GM18508 (cell line): ENCODE data around the gene ARSB.
A peak's percentile ranks its signal among the peaks of the same experiment; 100 is the strongest.
"Not testable (repeated sequence)": the region's sequence is repeated elsewhere in the genome, so short reads cannot be mapped to it uniquely, and the experiment has no call there.

Experiments used
- ATAC-seq: cut with Tn5 transposase; IDR thresholded peaks from one replicate; pipeline ENCODE4 v1.9.1; 2021; ENCODE audit warnings: moderate number of reproducible peaks; ENCODE audit not compliant: insufficient read depth, unreplicated experiment

Gene ARSB

DNA sequence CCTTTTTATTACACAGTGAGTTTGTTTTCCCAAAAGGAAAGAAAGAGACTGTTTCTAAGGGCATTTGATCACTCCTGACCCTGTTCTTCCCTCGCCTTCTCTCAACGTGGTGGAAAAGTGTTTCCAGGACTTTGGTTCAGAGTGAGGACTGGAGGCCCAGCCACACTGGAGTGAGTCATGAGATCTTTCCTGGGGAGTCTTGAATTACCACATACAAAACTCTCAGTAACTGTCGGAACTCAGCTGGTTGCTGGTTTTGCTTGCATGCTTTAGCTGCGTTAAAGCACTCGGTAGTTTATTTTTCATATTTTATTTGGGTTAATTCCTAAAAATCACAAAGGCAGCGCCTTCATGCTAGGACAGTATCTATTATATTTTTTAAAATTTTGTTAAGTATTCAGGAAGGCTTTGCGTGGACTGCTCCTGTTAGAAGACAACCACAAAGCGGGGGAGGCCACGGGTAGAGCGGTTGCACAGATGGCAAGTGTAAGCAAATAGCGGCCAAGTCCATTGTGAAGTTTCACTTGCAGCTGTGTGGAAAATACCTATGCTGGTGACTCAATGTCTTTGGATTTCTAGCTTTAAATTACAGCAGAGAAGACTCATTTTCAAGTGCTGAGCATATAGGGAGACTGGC lies 77.7 kb downstream of the ARSB start:
- no peak for ATAC-seq

DNA sequence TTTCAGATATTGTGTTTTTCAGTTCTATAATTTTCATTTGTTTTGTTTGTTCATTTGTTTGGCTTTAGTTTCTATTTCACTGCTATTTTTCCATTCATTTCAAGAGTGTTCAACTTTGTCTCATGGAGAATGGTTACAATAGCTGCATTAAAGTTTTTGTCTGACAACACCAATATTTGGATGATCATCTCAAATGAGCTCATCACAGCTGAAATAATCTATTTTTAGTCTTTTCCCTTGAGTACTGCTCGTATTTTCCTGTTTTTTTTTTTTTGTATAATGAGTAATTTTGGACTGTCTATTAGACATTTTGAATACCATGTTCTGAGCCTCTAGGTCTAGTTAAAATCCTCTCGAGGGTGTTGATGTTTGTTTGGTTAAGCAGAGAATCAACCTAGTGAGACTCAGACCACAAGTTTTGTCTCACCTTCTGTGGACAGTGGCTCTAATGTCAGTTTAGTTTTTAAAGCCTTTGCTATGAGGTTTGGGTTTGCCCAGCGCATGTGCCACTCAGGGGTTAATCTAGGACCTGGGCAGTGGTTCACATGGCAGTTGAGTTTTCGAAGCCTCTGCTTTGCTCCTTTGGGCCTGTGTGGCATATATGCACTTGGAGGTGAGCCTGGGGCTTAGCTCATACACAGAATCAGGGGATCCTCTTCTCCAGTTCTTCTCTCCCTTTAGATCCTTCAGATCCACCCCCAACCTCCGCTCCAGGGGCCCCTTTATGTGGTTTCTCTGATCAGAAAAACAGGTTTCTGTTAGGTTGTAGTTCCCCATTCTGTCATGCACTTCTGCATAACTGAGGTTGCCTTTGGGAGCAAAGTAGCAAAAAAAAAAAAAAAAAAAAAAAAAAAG lies 79.8 kb downstream of the ARSB start:
- ATAC-seq, result no peak

DNA sequence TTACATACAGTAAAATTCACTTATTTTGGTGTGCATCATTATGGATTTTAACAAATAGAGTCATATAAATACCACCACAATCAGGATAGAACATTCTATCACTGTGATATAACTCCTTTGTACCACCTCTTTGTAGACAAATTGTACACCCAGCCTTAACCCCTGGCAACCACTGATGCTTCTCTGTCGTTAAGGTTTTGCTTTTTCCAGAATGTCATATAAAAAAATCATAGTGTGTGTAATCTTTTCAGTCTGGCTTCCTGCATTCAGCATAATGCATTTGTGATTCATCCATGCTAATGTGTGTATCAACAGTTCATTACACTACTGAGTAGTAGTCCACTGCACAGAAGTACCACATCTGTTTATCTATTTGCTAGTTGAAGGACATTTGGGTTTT lies 81.2 kb downstream of the ARSB start:
- ATAC-seq, result no peak

DNA sequence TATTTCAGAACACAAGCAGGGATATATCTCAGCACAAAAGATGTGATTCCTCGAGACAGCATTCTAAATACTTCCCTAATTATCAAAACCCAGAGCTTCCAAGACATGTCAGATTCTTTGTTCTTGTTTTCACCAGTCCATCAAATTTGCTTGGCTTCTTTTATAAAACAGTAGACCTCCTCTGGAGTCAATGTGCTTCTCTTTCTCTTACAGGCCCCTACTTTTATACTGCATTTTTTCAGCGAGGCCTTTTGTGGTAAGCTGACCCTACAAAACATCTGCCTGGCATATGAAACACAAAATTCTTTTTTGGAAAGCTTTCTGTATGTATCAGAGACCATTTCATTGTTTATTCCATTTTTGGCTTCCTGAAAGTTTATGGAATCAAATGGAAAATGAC lies 81.8 kb downstream of the ARSB start:
- no peak for ATAC-seq

DNA sequence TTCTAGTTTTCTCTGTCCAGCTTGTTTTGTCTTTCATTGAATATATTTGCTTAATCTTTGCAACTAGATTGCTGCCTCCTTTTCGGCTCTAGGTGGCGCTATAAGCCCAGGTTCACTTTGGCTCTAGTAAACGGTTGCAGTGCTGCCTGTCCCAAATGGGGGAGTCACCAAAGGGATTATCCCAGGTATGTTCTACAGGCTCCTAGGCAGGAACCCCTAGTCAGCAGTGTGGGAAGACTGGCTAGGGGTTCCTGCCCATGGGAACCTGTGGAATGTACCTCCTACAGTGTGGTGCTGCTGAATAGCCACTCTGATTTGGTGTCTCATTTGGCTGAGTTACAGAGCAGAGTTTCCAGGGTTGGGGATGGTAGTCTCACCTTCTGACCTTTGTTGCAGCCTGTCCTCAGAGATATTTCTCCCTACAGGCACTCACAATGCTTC lies 85.2 kb downstream of the ARSB start:
- no peak for ATAC-seq

DNA sequence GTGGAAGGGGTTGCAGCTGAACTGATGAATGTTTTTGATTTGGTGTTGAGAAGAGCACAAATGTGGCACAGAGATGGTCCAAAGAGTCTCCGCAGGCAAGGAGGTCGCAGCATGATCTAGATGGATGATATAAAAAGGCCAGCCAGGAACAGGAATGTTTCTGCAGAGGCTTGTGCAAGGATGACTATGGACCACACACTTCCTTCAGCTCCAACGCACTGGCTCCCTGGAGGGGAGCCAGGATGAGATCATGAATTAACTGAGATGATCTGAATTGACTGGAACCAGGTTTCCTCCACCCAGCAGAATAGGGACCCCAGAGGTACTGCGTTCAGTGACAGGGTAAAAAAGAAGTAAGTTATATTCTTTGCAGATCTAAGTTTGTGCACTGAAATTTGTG lies 89.0 kb downstream of the ARSB start:
- ATAC-seq, result no peak

DNA sequence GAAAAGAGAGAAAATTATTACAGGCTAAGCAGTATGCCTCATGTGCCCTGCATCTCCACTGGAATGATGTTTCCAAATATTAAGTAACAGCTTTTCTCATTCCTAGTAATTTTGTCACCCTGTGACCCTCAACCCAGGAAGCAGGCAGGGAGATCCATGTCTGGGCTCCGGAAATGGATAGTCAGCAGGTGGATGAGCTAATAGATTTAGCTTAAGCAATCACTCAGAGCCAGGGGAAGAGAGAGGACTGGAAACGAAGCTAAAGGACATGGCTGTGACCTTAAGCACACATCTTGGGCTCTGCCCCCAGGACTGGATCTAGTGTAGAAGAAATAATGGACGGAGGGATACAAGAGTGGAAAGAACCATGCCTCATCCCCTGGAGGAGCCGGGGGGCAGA lies 89.5 kb downstream of the ARSB start:
- ATAC-seq, result no peak

DNA sequence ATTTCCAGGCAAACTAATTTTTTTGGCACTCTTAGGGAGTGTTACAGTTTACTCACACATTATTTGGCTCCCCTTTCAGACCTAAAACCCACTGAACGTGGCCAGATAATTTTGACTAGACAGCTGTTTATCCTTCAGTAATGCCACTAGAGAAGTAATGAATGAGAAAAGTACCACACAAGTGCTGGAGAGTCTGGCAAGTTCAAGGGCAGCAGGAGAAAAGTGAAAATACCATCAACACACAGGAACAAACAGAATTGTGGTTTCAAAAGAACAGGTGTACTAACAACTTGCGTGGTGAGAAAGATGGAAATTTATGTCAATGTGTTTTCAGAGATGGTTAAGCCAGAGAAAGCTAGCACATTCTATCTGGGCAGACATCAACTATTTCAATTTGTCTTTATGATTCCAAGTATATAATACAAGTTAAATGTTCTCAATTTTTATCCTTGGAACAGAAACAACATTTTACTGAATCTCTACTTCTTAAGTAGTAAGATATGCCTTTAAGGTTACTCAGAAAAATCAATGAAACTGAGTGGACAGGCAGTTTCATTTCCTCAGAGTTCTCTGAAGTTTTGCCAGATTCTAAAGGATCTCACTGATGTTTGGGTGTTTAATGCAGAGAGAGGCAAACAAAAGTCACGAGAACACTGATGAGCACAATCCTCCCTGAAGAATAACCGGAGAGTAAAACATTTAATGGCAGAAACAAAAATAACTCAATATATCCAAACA lies 91.0 kb downstream of the ARSB start:
- no peak for ATAC-seq

DNA sequence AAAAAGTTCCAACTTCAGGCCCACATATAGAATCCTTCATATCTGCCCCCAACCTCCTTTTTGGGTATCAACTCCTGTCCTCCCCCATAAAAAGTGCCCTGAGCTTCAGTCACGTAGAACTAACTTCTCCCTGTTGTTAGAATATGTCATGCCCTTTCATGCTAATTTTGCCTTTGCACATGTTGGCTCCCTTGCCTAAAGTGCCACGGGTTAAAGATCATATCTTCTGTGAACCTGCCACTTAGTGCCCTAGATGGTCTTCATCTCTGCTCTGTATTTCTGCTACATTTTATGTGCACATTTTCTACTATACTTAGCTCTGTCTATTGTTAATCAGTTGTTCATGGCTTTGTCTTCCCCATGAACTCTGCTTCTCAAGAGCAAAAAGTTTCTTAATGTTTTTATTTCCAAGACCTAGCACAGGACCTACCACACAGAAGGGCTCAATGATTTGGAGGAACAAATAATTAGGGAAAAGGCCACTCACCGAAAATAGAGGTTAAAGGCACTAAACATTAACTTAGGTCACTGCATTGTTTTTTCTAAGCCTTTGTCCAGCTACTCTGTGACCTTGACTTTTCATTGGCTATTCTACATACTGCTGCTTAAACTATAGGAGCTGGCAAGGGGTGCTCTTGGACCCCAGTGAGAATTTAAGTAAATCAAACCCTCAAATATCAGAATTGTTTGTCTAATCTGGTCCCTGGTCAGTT lies 94.3 kb downstream of the ARSB start:
- no peak for ATAC-seq

DNA sequence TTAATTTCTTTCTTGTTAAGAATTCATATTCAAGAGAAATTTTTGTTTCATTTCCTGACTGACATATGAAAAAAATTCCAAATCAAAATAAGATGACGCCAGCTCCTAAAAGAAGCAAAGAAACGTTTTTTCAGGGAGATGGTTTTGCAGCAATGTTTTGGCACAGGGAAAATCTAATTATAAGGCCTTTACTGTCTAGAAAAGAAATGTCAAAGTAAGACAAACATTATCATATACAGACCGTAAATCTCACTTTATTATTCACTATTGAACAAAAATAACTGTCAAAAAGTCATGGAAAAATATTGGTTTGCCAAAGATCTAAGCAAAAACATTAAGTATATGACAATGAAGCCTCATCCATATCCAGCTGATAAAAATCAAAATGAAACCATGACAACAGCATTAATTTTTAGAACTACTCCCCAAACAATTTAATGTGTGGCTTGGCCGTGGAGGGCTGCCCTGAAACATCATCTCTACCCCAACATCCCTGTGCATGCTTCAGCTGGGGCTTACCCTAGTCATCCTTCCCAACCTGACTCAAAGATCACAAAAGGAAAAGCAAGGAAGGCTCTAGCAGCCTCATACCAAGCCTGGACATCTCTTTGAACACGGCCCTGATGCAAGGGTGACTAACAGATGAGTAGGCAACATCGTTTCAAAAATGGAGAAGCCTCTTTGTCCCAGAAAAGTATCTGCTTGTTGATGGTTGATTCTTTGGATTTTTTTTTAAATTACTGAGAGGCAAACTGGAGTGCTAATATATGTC lies 95.6 kb downstream of the ARSB start:
- no peak for ATAC-seq

DNA sequence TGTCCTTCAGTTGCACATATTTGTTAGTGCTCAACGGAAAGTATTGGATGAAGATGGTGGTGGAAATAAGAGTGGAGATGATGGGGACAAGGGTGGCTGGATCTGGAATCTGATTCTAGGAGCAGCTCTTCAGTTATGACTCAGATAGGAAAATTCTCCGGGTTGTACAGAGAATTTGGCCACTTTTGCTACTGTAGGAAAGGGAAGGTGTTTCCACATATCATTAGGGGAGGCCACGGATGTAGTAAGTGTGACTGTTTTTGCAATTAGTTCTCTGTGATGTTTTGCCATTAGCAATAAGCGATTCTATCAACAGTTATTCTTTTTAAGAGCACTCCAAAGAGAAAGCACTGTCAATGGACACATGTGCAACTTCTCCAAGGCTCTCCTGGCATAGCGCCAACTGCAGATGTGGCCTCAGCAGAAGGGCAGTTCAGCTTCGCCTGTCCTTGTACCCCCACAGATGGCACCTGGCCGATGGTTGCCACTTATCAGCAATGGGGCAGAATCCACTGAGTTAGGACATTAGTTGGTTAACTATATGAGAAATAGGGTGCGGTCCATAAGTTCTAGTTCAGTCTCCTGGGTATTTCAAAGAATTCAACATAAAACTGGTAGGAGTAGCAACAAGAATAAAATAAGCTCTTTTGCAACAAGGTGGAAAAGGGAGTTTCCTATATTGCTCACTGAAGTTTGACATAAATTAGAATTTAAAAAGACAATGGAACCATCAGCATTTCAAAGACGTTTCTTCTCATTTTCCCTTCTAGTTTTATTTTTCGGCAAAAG lies 96.3 kb downstream of the ARSB start:
- no peak for ATAC-seq

DNA sequence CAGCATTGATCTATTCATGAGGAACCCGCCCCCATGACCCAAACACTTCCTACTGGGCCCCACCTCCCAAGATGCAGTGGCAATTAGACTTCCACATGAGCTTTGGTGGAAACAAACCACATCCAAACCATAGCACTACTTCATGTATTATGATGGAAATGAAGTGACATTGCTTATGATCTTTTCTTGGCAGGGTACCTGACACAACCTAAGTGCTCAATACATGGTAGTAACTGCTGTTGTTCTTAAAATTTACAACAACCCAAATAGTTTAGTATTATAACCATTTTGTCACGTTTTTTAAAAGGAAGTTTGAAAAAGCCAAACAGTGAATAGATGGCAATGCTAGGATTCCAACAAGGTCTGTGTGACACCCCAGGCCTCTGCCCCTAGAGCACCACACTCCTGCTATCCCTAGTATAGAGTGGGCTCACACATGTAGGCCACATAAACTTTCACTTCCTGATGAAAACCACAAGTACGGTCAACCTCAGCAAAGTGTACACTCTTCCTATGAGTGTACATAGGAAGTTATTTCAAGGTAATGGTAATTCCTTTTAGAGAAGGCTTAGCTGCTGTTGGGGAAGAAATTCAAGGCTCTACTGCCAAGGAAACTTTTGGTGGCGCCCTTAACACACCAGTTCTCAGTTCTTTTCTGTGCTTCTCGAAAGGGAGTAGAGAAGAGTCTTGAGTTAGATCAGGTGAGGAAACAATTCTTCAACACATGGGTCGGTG lies 97.6 kb downstream of the ARSB start:
- ATAC-seq, result peak; percentile 88

DNA sequence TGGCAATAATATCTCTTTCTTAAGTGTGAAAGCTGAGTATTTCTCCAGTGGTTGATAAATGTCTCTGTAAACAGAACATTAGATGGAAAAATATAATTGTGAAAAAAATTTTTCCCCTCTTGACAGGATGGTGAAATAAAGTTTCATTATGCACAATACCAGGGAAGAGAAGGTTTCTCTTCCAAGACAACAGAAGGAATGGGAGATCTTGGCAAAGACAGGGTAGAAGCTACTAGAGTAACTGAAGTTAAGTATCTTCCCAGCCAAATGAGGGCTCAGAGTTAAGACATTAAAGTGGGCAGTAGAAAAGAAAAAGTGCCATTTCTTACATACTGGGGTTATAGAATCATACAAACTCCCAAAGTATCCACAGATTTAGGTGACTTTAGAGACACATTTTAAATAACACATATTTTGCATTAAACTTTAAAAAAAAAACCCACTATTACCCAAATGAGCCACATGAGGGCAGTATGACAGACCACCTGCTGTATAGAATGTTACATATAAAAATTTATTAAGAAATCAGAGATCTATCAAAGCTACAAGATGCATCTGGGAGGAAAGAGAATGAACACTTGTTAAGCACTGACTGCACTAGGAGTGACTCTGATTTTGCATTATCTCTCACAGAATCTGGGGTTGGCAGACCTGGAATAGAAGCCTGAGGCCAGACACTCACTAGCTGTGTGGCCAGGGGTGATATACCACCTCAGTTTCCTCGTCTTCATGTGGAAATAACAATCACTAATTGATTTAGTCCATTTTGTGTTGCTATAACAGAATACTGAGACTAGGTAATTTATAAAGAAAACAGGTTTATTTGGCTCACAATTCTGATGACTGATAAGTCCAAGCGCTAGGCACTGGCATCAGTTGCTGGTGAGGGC lies 98.5 kb downstream of the ARSB start:
- ATAC-seq, result no peak

DNA sequence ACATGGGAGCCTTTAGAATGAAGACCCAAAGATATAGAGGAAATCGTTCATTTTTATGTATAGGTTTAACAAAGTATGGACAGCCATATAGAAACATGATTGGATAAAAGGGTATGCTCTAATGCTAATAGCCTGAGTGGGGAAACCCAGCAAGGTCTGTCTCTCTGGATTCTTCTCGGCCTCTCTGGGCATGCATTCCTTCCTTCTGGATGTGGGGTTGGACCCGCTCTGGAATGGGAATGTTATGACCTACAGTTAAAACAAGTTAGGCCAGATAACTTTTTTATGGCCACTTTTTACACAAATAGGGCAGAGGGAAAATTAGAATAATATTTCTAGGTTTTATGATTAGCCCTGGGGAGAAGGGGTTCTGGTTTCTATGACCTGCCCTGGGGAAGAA lies 103.2 kb downstream of the ARSB start:
- ATAC-seq, result no peak

DNA sequence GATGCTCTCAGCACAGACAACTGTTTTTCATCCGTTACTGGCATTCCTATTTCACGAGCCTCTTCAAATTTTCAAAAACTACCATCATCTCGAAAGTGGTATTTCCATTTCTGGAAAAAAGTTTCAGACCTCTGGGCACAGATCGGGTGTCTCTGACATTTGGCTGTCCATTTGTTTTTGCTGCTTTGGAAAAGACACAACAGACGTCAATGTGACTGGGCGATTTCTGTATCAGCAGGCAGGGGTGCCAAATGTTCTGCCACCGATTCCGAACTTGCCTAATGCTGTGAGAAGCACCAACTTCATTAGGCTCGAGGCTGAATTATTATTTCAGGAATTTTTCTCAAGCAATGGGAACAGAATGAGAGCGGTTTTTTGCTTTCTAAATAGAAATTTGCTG lies 105.6 kb downstream of the ARSB start:
- ATAC-seq, result no peak

DNA sequence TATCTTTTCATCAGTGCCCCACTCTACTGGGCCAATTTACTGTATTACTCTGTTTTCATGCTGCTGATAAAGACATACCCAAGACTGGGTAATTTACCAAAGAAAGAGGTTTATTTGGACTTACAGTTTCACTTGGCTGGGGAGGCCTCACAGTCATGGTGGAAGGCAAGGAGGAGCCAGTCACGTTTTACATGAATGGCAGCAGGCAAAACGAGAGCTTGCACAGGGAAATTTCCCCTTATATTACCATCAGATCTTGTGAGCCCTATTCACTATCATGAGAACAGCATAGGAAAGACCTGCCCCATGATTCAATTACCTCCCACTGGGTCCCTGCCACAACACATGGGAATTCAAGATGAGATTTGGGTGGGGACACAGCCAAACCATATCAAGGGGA lies 119.0 kb downstream of the ARSB start:
- ATAC-seq, result not testable (repeated sequence)

DNA sequence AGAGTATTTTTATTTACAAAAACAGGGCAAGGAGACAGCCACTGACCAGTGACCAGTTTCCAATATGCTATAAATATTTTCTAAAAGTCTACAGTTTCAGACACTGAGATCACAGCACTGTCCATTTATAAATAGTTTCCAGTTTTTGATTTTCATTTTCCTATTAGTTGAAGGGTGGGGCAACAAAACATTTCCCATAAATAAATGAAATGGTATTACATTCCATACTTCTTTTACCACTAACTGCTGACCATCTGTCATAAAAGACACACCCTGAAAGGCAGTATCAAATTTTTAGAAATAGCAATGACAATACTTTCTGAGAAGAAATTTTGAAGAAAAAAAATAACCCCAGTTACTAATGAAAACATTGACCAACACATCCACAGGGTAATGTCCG lies 126.7 kb downstream of the ARSB start:
- ATAC-seq, result no peak

DNA sequence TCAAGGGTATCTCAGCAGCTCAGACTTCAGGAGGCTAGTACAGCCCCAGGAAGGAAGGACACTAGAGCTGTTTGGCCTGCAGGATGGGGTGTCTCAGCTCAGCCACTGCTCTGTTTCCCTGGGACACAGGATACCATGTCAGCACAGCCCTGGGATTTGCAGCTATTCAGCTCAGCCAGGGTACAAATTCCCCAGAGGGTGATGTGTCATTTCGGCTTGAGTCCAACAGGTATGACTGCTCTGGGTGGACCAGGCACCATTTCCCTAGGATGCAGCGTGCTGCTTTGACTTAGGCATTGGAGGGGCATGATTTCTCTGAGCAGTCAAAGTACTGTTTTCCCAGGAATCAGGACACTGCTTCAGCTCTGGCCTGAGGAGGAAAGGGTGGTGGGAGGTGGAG lies 130.1 kb downstream of the ARSB start:
- no peak for ATAC-seq
